Kidney epithelial cell (primary cell): ENCODE data around the gene REXO5. TPM values are rescaled to one million over a fixed set of nuclear protein-coding genes. Genes with fewer than 3 reads are reported as not detected.

Experiments used
- DNase-seq: peaks from one replicate; pipeline ENCODE4 v3.0.0-alpha.2; 2010; ENCODE audit warnings: low read depth
- H3K27me3 ChIP-seq: 2 replicates; pipeline ENCODE4 v1.6.0; 2011; ENCODE audit warnings: low read length; ENCODE audit not compliant: control insufficient read depth, insufficient read depth
- H3K36me3 ChIP-seq: 2 replicates; pipeline ENCODE4 v1.5.1; 2011; ENCODE audit warnings: low read length; ENCODE audit not compliant: control insufficient read depth, insufficient read depth
- H3K4me3 ChIP-seq: 2 replicates; pipeline ENCODE4 v1.5.1; 2011; ENCODE audit warnings: low read depth, mild to moderate bottlenecking, control low read depth, low read length
- CTCF ChIP-seq: IDR thresholded peaks from 2 replicates; pipeline ENCODE4 v1.5.1; 2011; ENCODE audit warnings: mild to moderate bottlenecking, moderate library complexity, low read length, control low read depth, inconsistent platforms; ENCODE audit not compliant: insufficient read depth, poor library complexity, severe bottlenecking
- total RNA-seq: library from RNA; depleted of rRNA; stranded (reverse); fragments of >200 nt; gene quantifications from 2 replicates; pipeline ENCODE4 v1.2.3, GENCODE V29; 2015

The REXO5 gene
- total RNA-seq, 1 donor from 2014 or later: 2.7 TPM

GRCh38 chr16:20853143-20853542 lies 46.8 kb downstream of the REXO5 start:
- Histone ChIP-seq H3K36me3 (no peaks in the 10 kb centered on the region), H3K27me3 (no peaks in the 10 kb centered on the region), H3K4me3 (no peak overlapping the region)
- no peak for DNase-seq
- TF ChIP-seq CTCF: no peak

- Histone ChIP-seq H3K27me3 (no peaks in the 10 kb centered on the region), H3K4me3 (no peak overlapping the region), H3K36me3 (no peaks in the 10 kb centered on the region)
- DNase-seq: no peak
- no peak for TF ChIP-seq CTCF
Measured at GRCh38 chr16:20853981-20854620, 47.8 kb downstream of the REXO5 start.

- H3K4me3 ChIP-seq: no peak overlapping the region
- H3K36me3 ChIP-seq: no peaks in the 10 kb centered on the region
- no peaks in the 10 kb centered on the region for H3K27me3 ChIP-seq
- DNase-seq: no peak
- no peak for TF ChIP-seq CTCF
Measured at GRCh38 chr16:20854963-20855362, 48.6 kb downstream of the REXO5 start.

GRCh38 chr16:20857281-20857680 lies 51.0 kb downstream of the REXO5 start:
- H3K36me3 ChIP-seq: peaks cover 1% of the 10 kb centered on the region
- no peak for TF ChIP-seq CTCF

GRCh38 chr16:20859229-20859628 lies 52.9 kb downstream of the REXO5 start:
- H3K36me3 ChIP-seq: peaks cover 1% of the 10 kb centered on the region
- no peak for DNase-seq
- no peak overlapping the region for H3K4me3 ChIP-seq
- no peak for TF ChIP-seq CTCF
- H3K27me3 ChIP-seq: no peaks in the 10 kb centered on the region

More at GRCh38 chr16:20857281-20857680, 51.0 kb downstream of the REXO5 start:
- H3K27me3 ChIP-seq: no peaks in the 10 kb centered on the region
- DNase-seq: no peak
- no peak overlapping the region for H3K4me3 ChIP-seq

GRCh38 chr16:20859699-20860098 lies 53.4 kb downstream of the REXO5 start:
- no peak for TF ChIP-seq CTCF
- H3K4me3 ChIP-seq: no peak overlapping the region
- peaks cover 1% of the 10 kb centered on the region for H3K36me3 ChIP-seq
- no peak for DNase-seq
- no peaks in the 10 kb centered on the region for H3K27me3 ChIP-seq
